GM18861 (cell line): Measurements from ENCODE around the gene DENND6A.
"Not testable (repeated sequence)": the region's sequence is repeated elsewhere in the genome, so short reads cannot be mapped to it uniquely, and the experiment has no call there.

Experiments
- ATAC-seq: cut with Tn5 transposase; IDR thresholded peaks from one replicate; pipeline ENCODE4 v1.9.1; 2021; ENCODE audit not compliant: unreplicated experiment

Gene DENND6A

DNA sequence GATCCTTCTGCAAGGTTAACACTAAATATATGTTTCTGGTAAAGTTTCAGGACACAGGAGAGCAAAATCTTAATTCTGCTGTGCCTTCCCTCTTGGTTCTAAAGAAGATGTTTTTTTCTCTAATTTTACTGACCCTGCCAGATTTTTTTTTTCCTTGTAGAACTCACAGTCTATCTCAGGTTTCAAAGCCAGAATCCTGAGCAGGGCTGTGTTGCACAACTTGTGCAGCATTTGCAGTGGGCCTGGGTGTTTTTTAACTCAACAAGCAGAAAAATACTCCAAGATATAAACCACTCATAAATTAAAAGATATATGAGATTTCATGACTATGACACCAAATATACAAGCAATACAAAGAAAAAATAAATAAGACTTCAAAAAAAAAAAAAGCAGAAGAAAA is 55.5 kb downstream of the DENND6A start:
- no peak for ATAC-seq

DNA sequence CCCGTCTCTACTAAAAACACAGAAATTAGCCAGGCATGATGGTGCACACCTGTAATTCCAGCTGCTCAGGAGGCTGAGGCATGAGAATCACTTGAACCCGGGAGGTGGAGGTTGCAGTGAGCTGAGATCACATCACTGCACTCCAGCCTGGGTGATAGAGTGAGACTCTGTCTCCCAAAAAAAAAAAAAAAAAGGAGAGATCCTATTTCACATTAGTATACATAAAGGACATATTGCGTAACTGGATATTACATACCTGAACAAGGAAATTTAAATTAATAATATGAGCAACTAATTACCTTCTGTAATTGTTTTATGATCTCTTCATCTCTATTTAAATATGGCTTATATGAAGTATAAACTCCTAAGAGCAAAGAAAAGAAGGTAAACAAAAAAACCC is 58.6 kb downstream of the DENND6A start:
- not testable (repeated sequence) for ATAC-seq

DNA sequence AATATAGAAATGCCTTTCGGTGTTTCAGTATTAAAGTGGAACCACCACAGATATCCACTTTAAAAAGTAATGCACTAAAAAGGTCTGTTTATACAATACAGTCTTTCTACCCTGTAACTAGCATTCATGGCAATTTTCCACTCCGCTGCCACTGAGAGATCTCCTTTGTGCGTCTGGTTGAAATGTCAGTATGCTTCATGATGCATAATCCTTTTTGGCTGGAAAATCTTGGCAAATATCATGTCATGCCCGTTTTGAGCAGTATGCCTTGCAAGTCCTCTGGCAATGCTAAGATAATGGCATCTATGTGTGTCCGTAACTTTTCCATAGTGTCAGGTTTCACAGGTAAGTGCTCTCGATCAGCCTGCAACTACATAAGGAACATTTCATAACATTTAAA is 64.9 kb downstream of the DENND6A start:
- ATAC-seq = no peak

DNA sequence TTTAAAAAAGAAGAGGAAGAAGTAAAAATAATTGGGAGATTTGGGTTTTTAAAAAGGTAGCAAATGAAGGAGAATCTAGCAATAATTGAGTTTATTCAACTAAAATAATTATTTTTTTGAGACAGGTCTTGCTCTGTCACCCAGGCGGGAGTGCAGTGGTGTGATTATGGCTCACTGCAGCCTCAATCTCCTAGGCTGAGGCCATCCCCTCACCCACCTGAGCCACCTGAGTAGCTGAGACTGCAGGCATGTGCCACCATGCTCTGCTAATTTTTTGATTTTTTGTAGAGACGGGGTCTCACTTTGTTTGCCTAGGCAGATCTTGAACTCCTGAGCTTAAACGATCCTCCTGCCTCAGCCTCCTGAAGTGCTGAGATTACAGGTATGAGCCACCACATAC is 68.1 kb downstream of the DENND6A start:
- no peak for ATAC-seq

DNA sequence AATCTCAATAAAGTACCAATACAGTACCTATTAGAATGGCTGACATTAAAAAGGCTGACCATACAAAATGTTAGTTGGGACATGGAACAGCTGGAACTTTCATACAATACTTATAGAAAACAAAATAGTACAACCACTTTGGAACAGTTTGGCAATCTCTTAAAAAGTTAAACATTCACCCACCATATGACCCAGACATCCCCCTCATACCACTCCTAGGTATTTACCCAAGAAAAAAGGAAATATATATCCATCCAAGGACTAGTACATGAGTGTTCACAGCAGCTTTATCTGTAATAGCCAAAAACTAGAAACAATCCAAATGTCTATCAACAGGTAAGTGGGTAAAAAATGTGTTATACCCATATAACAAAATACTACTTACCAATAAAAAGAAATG is 70.5 kb downstream of the DENND6A start:
- no peak for ATAC-seq

DNA sequence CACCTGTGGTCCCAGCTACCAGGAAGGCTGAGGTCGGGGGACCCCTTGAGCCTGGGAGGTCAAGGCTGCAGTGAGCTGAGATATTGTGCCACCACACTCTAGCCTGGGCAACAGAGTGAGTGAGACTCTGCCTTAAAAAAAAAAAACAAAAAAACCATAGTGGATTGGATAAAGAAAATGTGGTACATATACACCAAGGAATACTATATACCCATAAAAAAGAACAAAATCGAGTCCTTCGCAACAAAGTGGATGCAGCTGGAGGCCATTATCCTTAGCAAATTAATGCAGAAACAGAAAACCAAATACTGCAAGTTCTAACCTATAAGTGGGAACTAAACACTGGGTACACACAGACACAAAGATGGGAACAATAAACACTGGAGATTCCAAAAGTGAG is 75.1 kb downstream of the DENND6A start:
- ATAC-seq = no peak

DNA sequence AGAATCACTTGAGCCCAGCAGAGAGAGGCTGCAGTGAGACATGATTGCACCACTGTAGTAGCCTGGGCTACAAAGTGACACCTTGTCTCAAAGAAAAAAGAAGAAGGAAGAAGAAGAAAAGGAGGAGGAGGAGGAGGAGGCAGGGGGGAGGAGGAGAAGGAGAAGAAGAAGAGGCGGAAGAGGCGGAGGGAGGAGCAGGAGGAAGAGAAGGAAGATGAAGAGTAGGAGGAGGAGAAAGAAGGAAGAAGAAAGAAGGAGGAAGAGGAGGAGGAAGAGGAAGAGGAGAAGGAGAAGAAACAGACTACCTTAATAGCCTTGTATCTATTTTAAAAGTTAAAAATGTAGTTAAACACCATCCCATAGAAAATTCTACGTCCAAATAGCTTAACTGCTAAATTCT is 76.6 kb downstream of the DENND6A start:
- no peak for ATAC-seq

DNA sequence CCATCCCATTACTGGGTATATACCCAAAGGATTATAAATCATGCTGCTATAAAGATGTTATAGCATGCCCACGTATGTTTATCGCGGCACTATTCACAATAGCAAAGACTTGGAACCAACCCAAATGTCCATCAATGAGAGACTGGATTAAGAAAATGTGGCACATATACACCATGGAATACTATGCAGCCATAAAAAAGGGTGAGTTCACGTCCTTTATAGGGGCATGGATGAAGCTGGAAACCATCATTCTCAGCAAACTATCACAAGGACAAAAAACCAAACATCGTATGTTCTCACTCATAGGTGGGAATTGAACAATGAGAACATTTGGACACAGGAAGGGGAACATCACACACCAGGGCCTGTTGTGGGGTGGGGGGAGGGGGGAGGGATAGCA is 81.0 kb downstream of the DENND6A start:
- ATAC-seq = not testable (repeated sequence)

DNA sequence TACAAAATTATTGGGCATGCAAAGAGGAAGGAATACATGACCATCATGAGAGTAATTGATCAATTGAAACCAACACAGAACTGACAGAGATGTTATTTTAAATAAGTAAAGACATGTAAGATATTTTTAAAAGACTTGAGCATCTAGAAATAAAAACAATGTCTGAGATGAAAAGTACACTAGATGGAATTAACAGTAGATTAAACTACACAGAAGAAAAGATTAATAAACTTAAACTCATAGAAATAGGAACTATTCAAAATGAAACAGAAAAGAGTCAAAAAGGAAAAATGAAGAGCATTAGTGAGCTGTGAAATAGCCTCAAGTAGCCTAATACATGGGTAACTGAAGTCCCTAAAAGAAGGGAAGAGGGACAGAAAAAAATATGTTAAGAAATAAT is 87.2 kb downstream of the DENND6A start:
- no peak for ATAC-seq

DNA sequence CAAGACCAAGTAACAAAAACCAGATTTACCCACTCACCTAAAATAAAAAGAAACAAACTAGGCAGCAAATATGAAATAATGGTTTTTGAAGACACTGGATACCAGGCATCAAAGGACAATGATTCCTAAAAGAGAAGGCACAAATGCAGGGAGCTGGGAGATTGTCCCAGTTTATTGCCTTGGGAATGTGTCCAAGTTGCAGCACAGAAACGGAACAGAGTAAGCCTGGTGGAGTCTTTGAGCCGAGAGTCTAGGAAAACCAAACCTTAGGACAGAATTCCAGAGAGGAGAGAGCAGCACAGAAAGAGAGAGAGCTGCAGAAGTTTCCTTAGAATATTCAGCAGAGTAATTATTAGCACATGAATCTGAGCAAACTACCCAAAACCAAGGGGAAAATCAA is 87.9 kb downstream of the DENND6A start:
- ATAC-seq = no peak

DNA sequence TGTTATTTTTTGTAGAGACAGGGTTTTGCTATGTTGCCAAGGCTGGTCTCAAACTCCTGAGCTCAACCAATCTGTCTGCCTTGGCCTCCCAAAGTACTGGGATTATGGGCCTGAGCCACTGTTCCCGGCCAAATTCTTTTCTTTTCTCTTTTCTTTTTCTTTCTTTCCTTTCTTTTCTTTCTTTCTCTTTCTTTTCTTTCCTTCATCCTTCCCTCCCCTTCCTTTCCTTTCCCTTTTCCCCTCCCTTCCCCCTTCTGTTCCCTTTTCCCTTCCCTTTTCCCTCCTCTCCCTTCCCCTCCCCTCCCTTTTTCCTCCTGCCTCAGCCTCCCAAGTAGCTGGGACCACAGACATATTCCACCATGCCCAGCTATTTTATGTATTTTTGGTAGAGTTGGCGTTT is 92.7 kb downstream of the DENND6A start:
- ATAC-seq = no peak

DNA sequence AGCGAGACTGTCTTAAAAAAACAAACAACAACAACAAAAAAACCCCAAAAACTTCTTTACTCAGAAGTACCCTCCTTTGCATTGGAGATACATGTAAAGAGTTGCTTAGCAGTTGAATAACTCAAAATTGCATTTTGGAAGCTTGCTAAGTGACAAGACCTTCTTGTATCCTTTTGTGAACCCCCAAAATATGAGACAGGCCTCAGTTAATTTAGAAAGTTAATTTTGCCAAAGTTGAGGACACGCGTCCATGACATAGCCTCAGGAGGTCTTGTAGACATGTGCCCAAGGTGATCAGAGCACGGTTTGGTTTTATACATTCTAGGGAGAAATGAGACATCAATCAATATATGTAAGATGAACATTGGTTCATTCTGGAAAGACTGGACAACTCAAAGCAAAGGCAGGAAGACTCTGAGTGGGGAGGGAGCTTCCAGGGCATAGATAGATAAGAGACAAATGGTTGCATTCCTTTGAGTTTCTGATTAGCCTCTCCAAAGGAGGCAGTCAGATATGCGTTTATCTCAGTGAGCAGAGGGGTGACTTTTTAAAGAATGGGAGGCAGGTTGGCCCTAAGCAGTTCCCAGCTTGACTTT is 94.0 kb downstream of the DENND6A start:
- ATAC-seq = no peak

DNA sequence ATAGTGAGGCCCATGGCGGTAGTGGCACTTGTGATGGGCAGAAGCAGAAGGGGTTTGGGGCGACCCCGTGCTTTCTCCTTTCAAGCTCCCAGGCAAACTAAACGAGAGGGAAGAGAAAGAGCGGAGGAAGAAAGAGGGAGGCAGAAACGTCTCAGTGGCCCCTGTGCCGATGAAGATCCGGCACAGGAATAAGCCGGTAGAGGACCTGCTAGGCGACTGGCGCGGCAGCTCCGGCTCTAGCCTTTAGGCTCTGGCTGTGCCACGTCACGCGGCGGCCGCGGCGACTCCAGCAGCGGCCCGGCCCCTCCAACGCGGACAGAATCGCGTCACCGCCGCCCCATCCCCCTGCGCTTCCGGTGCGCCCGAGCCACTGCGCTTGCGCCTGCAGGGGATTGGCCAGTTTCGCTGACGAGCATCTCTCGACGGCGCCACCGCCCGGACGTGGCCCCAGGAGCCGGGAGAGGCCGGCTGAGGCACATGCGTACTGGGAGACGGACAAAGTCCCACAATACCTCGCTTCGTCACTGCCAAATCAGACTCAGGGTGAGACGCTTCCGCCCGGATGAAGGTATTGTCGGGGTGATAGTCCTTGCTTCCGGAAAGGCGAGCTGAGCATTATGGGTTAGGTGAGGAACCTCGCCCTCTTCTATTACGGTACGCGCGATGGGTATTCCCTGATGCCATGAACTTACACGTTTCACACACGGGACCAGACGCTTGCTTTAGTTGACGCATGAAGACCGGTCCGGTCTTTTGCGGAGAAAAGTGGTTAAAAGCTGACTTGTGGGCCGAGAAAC is 95.6 kb downstream of the DENND6A start, which contains the start of gene ARF4:
Gene ARF4 (minus strand): TSS at position 218 of the 797 bp plus-strand sequence. CDS start 204 bp downstream, at position 14.
- ATAC-seq = peak; percentile 90

DNA sequence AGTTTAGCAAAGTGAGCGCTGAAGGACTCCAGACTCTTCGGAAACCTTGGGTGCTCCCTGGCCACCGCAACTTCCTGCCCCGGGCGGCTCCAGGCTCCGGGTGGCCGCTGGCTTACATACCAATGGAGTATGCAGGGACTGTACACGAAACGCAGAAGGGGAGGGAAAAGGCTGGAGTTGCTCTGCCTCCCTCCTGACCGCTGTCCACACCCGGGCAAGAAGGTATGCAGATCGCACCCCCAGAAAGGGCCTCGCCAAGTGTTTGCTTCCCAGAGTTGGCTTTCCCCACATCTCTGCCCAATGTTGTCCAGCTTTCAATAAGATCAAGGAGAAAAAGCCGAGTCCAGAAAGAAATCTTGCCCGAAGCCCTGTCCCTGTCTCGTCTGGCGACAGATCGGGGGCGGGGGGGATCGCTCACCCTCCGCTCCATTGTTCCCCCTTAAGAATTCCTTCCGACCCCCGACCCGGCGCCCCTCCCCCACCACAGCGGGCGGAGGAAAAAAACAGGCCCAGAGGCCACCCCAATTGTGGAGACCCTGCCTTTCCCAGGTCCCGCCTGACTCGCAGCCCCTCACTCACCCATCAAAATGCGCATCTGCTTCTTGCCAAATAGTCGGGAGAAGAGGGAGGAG is 96.3 kb downstream of the DENND6A start:
- ATAC-seq = no peak

DNA sequence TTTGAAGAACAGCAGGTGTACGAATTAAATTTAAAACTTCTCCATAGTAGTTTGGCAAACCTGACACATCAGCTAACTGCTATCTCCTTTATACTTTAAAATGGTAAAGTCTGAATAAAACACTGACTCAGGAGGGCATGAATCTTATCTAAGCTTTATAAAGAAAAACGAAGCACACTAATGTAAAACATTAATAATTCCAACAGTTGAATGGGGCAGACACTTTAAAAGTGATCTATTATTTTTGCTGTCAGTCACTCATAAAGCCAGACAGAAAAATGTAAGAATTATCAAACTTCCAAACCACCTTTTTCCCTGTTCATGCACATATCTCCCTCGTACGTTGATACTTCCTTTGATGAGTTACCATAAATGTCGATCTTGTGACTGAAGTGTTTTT is 98.3 kb downstream of the DENND6A start:
- no peak for ATAC-seq

DNA sequence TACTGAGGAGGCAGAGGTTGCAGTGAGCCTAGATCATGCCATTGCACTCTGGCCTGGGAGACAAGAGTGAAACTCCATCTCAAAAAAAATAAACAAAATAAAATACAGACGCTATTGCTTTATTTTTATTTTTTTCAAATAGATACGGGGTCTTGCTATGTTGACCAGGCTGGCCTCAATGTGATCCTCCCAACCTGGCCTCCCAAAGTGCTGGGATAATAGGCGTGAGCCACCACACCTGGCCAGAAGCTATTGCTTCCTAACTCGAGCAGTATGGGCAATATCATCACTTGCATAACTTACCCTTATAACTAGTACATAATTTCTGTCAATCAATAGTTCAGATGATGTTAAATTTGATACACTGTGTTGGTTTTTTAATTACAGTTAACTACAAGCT is 98.7 kb downstream of the DENND6A start:
- no peak for ATAC-seq

DNA sequence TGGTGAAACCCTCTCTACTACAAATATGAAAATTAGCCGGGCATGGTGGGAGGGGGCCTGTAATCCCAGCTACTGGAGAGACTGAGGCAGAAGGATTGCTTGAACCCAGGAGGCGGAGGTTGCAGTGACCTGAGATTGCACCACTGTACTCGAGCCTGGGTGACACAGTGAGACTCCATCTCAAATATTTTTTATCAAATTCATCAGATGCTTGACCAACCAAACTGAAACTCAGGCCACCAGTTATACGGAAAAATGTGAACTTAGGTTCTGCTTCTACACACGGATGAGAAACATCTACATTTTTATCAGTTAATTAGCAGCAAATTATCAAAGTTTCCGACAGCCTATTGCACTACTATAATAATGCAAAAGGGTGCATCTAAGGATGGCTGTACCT is 100.6 kb downstream of the DENND6A start:
- ATAC-seq = no peak

DNA sequence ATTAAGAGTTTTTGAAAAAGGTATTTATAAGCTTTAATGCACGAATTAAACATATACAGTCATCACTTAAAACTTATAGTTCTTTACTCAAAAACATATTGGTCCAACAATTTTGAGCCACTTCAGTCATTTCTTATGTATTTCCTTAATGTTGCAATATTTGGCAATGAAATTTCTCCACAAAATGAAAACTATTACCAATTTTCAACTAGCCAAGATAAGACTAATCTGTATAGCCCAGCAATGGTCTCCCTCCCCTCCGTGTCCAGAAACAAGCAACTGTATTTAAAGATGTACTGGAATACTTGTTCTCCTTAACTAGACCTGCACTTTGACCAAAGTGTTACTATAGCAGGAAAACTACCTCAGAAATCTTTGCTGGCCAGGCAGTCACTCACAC is 105.0 kb downstream of the DENND6A start:
- no peak for ATAC-seq

DNA sequence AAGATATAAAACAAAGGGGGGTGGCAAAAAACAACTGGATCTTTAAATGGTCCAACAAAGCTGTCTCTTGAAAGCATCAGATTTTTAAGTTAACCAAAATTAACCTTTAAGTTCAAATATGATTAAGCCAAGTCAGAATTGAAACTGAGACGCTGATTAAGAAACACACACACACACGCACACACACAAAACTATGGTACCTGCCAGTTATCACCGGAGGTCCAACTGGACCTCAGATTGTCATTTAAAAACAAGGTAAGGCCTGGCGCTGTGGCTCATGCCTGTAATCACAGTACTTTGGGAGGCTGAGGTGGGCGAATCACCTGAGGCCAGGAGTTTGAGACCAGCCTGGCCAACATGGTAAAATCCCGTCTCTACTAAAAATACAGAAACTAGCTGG is 106.1 kb downstream of the DENND6A start:
- no peak for ATAC-seq

DNA sequence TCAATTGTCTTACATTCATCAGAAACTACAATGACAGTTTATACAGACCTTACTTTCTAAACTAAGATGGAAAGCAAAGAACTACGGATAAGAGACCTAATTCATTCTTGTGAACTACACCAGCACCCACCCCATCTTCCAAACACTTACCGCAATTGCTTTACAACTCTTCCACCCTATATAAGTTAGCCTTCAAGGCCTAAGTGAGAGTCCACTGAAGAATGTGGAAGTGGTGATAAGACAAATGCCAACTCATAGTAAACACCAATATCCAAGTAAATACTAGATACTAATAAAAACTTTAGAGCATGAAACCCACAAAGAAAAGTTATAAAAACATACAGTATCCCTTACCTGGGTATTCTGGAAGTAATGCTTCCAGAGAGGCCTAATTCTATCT is 109.3 kb downstream of the DENND6A start:
- ATAC-seq = no peak

DNA sequence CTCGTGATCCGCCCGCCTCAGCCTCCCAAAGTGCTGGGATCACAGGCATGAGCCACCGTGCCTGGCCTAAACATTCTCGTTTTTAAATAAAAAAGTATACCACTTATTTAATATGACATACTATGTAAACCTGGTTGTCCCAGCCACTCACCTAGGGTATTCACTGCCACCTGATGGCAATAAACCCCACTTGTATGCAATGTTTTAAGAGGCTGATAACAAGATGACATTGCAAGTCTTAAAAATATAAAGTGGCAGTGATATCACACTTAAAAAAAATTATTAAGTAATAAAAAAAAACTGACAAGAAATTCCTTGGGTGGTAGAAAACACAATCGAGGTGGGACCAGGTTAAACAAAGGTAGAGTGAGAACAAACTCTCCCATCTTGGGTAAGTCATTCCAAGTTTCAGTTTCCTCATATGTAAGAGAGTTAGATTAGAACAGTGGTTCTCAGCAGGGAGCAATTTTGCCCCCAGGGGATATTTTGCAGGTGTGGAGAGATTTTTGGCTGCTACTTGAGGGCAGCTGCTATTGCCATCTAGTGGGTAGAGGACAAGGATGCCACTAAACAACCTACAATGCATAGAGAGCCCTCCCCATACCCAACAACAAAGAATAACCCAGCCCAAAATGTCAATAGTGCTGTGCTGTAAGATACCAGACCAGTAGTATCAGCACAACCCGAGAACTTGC is 110.3 kb downstream of the DENND6A start:
- ATAC-seq = no peak

DNA sequence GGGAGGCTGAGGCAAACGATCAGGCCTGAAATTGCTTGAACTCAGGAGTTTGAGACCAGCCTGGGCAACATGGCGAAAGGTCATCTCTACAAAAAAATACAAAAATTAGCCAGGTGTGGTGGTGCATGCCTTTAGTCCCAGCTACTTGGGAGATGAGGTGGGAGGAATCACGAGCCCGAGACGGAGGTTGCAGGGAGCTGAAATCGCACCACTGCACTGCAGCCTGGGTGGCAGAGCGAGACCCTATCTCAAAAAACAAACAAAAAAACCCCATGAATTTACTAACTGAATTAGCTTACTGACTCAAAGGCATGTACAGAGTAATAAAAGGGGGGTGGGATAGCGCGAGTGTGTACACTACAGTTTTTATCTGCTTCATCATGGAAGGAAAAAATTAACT is 115.1 kb downstream of the DENND6A start:
- no peak for ATAC-seq
